Measurements from ENCODE around the gene DPH1.

Gene DPH1

DNA sequence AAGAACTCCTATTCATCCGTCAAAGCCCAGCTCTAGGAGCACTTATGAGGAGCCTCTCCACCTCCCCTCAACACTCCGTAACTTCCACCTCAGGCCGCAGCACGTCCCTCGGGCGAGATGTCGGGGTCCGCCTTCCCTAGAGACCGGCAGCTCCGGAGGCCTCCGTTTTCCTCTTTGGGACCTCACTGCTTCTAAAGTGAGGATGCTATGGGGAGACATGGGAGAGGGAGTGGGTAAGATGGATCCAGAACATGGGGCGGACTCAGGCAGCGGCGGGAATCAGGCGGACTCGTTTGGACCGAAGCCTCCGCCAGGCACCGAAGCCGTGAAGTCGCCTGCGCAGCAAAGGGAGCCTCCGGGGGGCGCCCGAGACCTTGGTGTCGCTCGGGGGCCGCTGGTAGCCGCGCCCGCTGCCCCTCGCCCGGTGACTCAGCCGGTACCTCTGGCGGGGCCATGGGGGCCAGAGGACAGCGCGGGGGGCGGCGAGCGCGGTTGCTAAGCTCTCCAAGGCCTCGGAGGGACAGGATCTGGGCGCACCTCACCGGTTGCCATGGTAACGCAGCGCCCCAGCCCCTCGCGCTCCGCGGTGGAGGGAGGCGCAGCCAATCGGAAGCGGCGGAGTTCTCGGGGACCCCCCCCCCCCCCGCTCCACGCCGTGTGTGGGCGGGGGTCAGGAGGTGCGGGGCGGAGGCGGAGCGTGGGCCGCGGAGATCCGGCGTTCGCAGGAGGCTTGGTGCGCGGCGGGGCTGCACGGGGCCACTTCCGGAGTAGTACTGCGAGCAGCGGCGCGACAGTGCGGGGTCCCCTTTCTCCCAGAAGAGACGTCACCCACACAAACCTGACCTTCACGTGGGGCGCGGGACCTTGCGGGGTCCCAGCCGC lies 23.7 kb downstream of the DPH1 start:
- H3K4me3 ChIP-seq (ENCODE audit: control insufficient read depth, low read depth, low read length) = peak overlapping the region; percentile 55
- TF ChIP-seq, protein P1, sequence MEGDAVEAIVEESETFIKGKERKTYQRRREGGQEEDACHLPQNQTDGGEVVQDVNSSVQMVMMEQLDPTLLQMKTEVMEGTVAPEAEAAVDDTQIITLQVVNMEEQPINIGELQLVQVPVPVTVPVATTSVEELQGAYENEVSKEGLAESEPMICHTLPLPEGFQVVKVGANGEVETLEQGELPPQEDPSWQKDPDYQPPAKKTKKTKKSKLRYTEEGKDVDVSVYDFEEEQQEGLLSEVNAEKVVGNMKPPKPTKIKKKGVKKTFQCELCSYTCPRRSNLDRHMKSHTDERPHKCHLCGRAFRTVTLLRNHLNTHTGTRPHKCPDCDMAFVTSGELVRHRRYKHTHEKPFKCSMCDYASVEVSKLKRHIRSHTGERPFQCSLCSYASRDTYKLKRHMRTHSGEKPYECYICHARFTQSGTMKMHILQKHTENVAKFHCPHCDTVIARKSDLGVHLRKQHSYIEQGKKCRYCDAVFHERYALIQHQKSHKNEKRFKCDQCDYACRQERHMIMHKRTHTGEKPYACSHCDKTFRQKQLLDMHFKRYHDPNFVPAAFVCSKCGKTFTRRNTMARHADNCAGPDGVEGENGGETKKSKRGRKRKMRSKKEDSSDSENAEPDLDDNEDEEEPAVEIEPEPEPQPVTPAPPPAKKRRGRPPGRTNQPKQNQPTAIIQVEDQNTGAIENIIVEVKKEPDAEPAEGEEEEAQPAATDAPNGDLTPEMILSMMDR (IDR thresholded peaks at IDR 0.05; ENCODE audit: control insufficient read depth, insufficient read depth, low read depth, low read length, missing control alignments) = peak; percentile 63

DNA sequence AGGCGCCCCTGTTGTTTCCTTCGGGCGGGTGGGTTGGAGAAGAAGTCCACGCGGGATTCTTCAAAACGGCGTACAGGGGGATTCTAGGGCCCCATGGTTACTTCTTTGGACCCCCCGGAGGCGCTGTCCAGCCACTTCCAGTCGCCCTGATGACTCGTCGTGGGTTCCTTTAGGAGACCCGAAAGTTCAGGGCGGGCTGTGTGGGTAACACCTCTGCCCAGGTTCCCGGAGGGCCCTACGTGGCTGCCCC lies 24.2 kb downstream of the DPH1 start:
- TF ChIP-seq, protein P1 (IDR thresholded peaks at IDR 0.05; ENCODE audit: control insufficient read depth, insufficient read depth, low read depth, low read length, missing control alignments) = no peak
- peak overlapping the region; percentile 55 for H3K4me3 ChIP-seq (ENCODE audit: control insufficient read depth, low read depth, low read length)
- DNase-seq (ENCODE audit: low read depth) = no peak

More for the DNA sequence above, 23.7 kb downstream of the DPH1 start:
- no peak for DNase-seq (ENCODE audit: low read depth)

DNA sequence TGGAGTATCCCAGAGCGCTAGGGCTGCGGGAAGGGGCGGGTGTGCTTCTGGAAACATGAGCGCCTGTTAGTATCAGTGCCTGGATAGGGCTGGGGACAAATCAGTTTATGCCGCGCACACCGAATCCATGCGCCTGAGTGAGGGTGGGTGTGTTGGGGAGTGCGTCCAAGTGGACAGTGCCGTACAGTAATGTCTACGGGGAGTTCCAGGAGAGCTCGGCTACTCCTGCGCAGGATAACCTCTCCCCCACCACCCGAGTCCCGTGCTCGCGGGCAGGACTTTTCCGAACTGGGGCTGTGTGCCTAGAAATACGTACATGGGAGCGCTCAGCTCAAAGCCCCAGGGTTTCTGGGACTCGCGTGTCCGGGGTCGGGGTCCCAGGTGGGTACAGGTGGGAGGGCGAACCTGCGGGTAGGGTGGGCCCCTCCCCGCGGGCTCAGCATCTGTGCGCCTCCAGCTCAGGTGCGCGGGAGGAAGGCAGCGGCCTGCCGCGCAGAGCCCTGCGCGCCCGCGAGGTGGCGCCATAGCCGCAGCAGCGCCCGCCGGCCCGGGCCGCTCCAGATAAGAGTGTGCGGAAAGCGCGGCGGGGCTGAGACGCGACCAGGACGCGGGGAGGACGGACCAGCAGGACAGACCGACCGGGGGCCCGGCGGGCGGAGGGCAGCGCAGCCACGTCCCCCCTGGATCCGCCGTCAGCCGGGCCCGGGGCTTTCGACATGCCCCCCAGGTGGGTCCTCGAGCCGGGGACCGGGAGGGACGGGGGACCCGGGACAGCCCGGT lies 24.7 kb downstream of the DPH1 start, which contains the start of gene HIC1:
TSS of gene HIC1 (plus strand) at position 592 of the 780 bp plus-strand sequence. CDS start 1,588 bp downstream, outside the sequence.
- DNase-seq (ENCODE audit: low read depth) = no peak
- TF ChIP-seq, protein P1 (IDR thresholded peaks at IDR 0.05; ENCODE audit: control insufficient read depth, insufficient read depth, low read depth, low read length, missing control alignments) = peak; percentile 54

DNA sequence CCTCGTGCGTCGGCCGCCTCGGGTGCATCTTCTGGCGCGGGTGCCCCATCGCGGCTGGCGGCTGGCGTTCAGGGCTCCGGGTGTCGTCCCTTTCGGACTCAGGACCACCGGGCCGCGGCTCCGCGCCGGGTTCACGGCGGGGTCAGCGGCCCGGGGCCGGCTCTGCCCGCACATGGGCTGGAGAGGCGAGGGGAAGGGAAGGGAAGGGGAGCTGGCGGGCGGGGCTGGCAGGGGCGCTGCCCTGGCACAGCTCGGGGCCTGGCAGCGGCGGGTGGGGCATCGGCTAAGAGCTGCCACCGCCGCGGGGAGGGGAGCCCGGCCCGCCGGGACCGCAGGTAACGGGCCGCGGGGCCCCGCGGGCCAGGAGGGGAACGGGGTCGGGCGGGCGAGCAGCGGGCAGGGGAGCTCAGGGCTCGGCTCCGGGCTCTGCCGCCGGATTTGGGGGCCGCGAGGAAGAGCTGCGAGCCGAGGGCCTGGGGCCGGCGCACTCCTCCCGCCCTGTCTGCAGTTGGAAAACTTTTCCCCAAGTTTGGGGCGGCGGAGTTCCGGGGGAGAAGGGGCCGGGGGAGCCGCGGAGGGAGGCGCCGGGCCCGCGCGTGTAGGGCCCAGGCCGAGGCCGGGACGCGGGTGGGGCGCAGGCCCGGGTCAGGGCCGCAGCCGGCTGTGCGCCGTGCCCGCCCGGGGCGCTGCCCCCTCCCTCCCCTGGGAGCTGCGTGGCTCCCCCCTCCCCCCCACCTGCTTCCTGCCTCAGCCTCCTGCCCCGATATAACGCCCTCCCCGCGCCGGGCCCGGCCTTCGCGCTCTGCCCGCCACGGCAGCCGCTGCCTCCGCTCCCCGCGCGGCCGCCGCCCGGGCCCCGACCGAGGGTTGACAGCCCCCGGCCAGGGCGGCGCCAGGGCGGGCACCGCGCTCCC lies 25.6 kb downstream of the DPH1 start:
- peak overlapping the region; percentile 55 for H3K4me3 ChIP-seq (ENCODE audit: control insufficient read depth, low read depth, low read length)
- no peak for DNase-seq (ENCODE audit: low read depth)
- TF ChIP-seq, protein P1 (IDR thresholded peaks at IDR 0.05; ENCODE audit: control insufficient read depth, insufficient read depth, low read depth, low read length, missing control alignments) = no peak

More for the DNA sequence above, 24.7 kb downstream of the DPH1 start, which contains the start of gene HIC1:
- H3K4me3 ChIP-seq (ENCODE audit: control insufficient read depth, low read depth, low read length) = peak within 1 kb of the TSS; percentile 55

DNA sequence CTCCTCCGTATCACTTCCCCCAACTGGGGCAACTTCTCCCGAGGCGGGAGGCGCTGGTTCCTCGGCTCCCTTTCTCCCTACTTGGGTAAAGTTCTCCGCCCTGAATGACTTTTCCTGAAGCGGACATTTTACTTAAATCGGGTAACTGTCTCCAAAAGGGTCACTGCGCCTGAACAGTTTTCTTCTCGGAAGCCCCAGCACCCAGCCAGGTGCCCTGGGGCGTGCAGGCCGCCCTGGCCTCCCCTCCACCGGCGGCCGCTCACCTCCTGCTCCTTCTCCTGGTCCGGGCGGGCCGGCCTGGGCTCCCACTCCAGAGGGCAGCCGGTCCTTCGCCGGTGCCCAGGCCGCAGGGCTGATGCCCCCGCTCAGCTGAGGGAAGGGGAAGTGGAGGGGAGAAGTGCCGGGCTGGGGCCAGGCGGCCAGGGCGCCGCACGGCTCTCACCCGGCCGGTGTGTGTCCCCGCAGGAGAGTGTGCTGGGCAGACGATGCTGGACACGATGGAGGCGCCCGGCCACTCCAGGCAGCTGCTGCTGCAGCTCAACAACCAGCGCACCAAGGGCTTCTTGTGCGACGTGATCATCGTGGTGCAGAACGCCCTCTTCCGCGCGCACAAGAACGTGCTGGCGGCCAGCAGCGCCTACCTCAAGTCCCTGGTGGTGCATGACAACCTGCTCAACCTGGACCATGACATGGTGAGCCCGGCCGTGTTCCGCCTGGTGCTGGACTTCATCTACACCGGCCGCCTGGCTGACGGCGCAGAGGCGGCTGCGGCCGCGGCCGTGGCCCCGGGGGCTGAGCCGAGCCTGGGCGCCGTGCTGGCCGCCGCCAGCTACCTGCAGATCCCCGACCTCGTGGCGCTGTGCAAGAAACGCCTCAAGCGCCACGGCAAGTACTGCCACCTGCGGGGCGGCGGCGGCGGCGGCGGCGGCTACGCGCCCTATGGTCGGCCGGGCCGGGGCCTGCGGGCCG lies 26.5 kb downstream of the DPH1 start:
- TF ChIP-seq, protein P1 (IDR thresholded peaks at IDR 0.05; ENCODE audit: control insufficient read depth, insufficient read depth, low read depth, low read length, missing control alignments) = no peak
- DNase-seq (ENCODE audit: low read depth) = no peak
- peak overlapping the region; percentile 55 for H3K4me3 ChIP-seq (ENCODE audit: control insufficient read depth, low read depth, low read length)

Measured in AG09309 (cell line).